Activated gamma-delta T cell (primary cell): Measurements from ENCODE around the gene SLCO2A1.

Experiments
- DNase-seq: peaks from one replicate; lab custom pipeline; 2025; lab: John Stamatoyannopoulos, UW

Gene SLCO2A1

GRCh38 chr3:134034005-134034785 lies 4.5 kb upstream of the SLCO2A1 start:
- no peak for DNase-seq

- no peak for DNase-seq
Observed at GRCh38 chr3:134033315-134033996, 3.7 kb upstream of the SLCO2A1 start.

- no peak for DNase-seq
Observed at GRCh38 chr3:134031348-134031915, 1.7 kb upstream of the SLCO2A1 start.

- no peak for DNase-seq
Observed at GRCh38 chr3:134030379-134031347, 938 bp upstream of the SLCO2A1 start.

- no peak for DNase-seq
Observed at GRCh38 chr3:134029256-134029733, 430 bp downstream of the SLCO2A1 start.

GRCh38 chr3:134028486-134029255 lies 1.1 kb downstream of the SLCO2A1 start:
- no peak for DNase-seq

- no peak for DNase-seq
Observed at GRCh38 chr3:134027631-134028030, 2.1 kb downstream of the SLCO2A1 start.

GRCh38 chr3:134020135-134020680 lies 9.5 kb downstream of the SLCO2A1 start:
- DNase-seq = no peak

- no peak for DNase-seq
Observed at GRCh38 chr3:134018850-134019249, 10.9 kb downstream of the SLCO2A1 start.

GRCh38 chr3:134018406-134018805 lies 11.3 kb downstream of the SLCO2A1 start:
- DNase-seq = no peak

- no peak for DNase-seq
Observed at GRCh38 chr3:134017490-134017889, 12.2 kb downstream of the SLCO2A1 start.

- DNase-seq = no peak
Observed at GRCh38 chr3:134014270-134014669, 15.5 kb downstream of the SLCO2A1 start.

GRCh38 chr3:134013280-134013679 lies 16.4 kb downstream of the SLCO2A1 start:
- no peak for DNase-seq

- no peak for DNase-seq
Observed at GRCh38 chr3:134009345-134010000, 20.3 kb downstream of the SLCO2A1 start.

- no peak for DNase-seq
Observed at GRCh38 chr3:134008630-134009156, 21.0 kb downstream of the SLCO2A1 start.

- DNase-seq = no peak
Observed at GRCh38 chr3:134007819-134008218, 21.9 kb downstream of the SLCO2A1 start.

- DNase-seq = no peak
Observed at GRCh38 chr3:134004841-134005240, 24.9 kb downstream of the SLCO2A1 start.

GRCh38 chr3:134003066-134003465 lies 26.7 kb downstream of the SLCO2A1 start:
- no peak for DNase-seq

- DNase-seq = no peak
Observed at GRCh38 chr3:134002306-134002705, 27.4 kb downstream of the SLCO2A1 start.

GRCh38 chr3:134001251-134001650 lies 28.5 kb downstream of the SLCO2A1 start:
- DNase-seq = no peak
